GM18861 (cell line): ENCODE results near the gene PA2G4.
"Not testable (repeated sequence)": the region's sequence is repeated elsewhere in the genome, so short reads cannot be mapped to it uniquely, and the experiment has no call there.

ENCODE experiments used
- ATAC-seq: cut with Tn5 transposase; IDR thresholded peaks from one replicate; pipeline ENCODE4 v1.9.1; 2021; ENCODE audit not compliant: unreplicated experiment

Gene PA2G4

GRCh38 chr12:56104109-56104814 is at the start of gene PA2G4:
PA2G4 (plus strand) TSS chr12:56104559; CDS start chr12:56104738, 179 bp downstream.
- ATAC-seq: peak; percentile 93

GRCh38 chr12:56059964-56060363 is 44.4 kb upstream of the PA2G4 start:
- ATAC-seq: not testable (repeated sequence)

GRCh38 chr12:56061982-56062381 is 42.4 kb upstream of the PA2G4 start:
- ATAC-seq: no peak

GRCh38 chr12:56062996-56063395 is 41.4 kb upstream of the PA2G4 start:
- no peak for ATAC-seq

- no peak for ATAC-seq
Measured at GRCh38 chr12:56071648-56072047, 32.7 kb upstream of the PA2G4 start.

- no peak for ATAC-seq
Measured at GRCh38 chr12:56074396-56074795, 30.0 kb upstream of the PA2G4 start.

- not testable (repeated sequence) for ATAC-seq
Measured at GRCh38 chr12:56077966-56078365, 26.4 kb upstream of the PA2G4 start.

GRCh38 chr12:56078427-56078826 is 25.9 kb upstream of the PA2G4 start:
- ATAC-seq: no peak

GRCh38 chr12:56078931-56079722 is 25.2 kb upstream of the PA2G4 start:
- no peak for ATAC-seq

- no peak for ATAC-seq
Measured at GRCh38 chr12:56079723-56080555, 24.4 kb upstream of the PA2G4 start, which contains the start of gene ERBB3. ERBB3 (plus strand) TSS chr12:56080165; CDS start chr12:56080301, 136 bp downstream.

- ATAC-seq: no peak
Measured at GRCh38 chr12:56080556-56081138, 23.7 kb upstream of the PA2G4 start.

GRCh38 chr12:56081393-56082347 is 22.7 kb upstream of the PA2G4 start:
- ATAC-seq: no peak

GRCh38 chr12:56082382-56082781 is 22.0 kb upstream of the PA2G4 start:
- no peak for ATAC-seq

- no peak for ATAC-seq
Measured at GRCh38 chr12:56082967-56083366, 21.4 kb upstream of the PA2G4 start.

GRCh38 chr12:56084958-56085543 is 19.3 kb upstream of the PA2G4 start:
- no peak for ATAC-seq

- ATAC-seq: no peak
Measured at GRCh38 chr12:56086096-56086495, 18.3 kb upstream of the PA2G4 start.

GRCh38 chr12:56086608-56087007 is 17.8 kb upstream of the PA2G4 start:
- ATAC-seq: no peak

GRCh38 chr12:56087220-56087619 is 17.1 kb upstream of the PA2G4 start:
- ATAC-seq: no peak

GRCh38 chr12:56097738-56098137 is 6.6 kb upstream of the PA2G4 start:
- no peak for ATAC-seq
